ENCODE measurements around the gene ATP1A3. TPM values are rescaled to one million over a fixed set of nuclear protein-coding genes. Genes with fewer than 3 reads are reported as not detected.

ATP1A3 gene
- total and polyA plus RNA-seq, 2 of the 13 experiments (the other 11 are each of a cell fraction or from before 2014, with no cell fraction given) = 0.01 to 0.04 TPM

- ChIA-PET CTCF (ENCODE audit: low intra/inter-chr PET ratio, low total read pairs) (no interaction called here), POLR2A (no interaction called here)
- H3K4me3 ChIP-seq (replicated peaks in 1 of 3; ENCODE audit: insufficient read depth in 1 of 3, low read depth in 2 of 3, low read length in 3 of 3) = no peak overlapping the region
- H3K4me2 ChIP-seq (ENCODE audit: low read depth, low read length) = no peak overlapping the region
- no peaks in the 10 kb centered on the region for H3K36me3 ChIP-seq (replicated peaks in 1 of 2; ENCODE audit: control insufficient read depth in 1 of 2, insufficient read depth in 2 of 2, low read length in 2 of 2)
- H2AFZ ChIP-seq (ENCODE audit: low read length) = no peak overlapping the region
- H3K27ac ChIP-seq (ENCODE audit: extremely low read length, insufficient read depth, low read length) = no peak overlapping the region
- H3K9me3 ChIP-seq (ENCODE audit: low read length) = no peaks in the 10 kb centered on the region
- in situ Hi-C loops (cut with HindIII; ENCODE audit: extremely low pct_ligation_motif_present, low pct_unique_long_range_greater_than_20kb) (no loop called here), intact Hi-C loops (cut with micrococcal nuclease; ENCODE audit: unreplicated experiment) (no loop called here)
- H3K27me3 ChIP-seq (ENCODE audit: control insufficient read depth in 1 of 2, insufficient read depth in 2 of 2, low read length in 2 of 2) = peaks cover 8 to 48% of the 10 kb centered on the region in 2 experiments; a peak in 4 of 5 replicates
- H3K9ac ChIP-seq (ENCODE audit: insufficient read depth, low read depth, low read length) = no peak overlapping the region
- no peaks in the 10 kb centered on the region for H3K4me1 ChIP-seq (ENCODE audit: insufficient read depth, low read length)
- DNase-seq (ENCODE audit: low spot score) (no peak), ATAC-seq (no peak), FAIRE-seq (no peak)
- no peaks in the 10 kb centered on the region for H4K20me1 ChIP-seq (ENCODE audit: insufficient read depth, low read length)
- WGBS (ENCODE audit: low lambda C conversion rate) = 63% methylated on average over 4 of the region's 4 CpGs
- H3K79me2 ChIP-seq (ENCODE audit: insufficient read depth, low read length) = no peaks in the 10 kb centered on the region
- TF ChIP-seq GPBP1L1 (CRISPR knock-in tag; IDR thresholded peaks at IDR 0.05) (no peak), ZNF280B (CRISPR knock-in tag; IDR thresholded peaks at IDR 0.05; ENCODE audit: borderline replicate concordance) (no peak), ZNF432 (CRISPR knock-in tag; IDR thresholded peaks at IDR 0.05; ENCODE audit: borderline replicate concordance) (no peak), ZNF547 (CRISPR knock-in tag; IDR thresholded peaks at IDR 0.05) (no peak), ZNF720 (CRISPR knock-in tag; IDR thresholded peaks at IDR 0.05) (no peak), ZFP90 (CRISPR knock-in tag; IDR thresholded peaks at IDR 0.05; ENCODE audit: borderline replicate concordance) (no peak), HDAC6 (IDR thresholded peaks at IDR 0.05; ENCODE audit: low read depth, low read length) (no peak), ZNF761 (CRISPR knock-in tag; conservative IDR thresholded peaks at IDR 0.05) (no peak), SP2 (CRISPR knock-in tag; IDR thresholded peaks at IDR 0.05) (no peak), ZNF724P (CRISPR knock-in tag; IDR thresholded peaks at IDR 0.05; ENCODE audit: borderline replicate concordance) (no peak), DDIT3 (CRISPR knock-in tag; IDR thresholded peaks at IDR 0.05) (no peak)
- no TSS peak for BruUV-seq (replicated peaks)
These were observed 4.0 kb downstream of the ATP1A3 start for GRCh38 chr19:41990028-41990427.

All from HepG2 (cell line).